Measurements from ENCODE around the gene ZSCAN29.

The ZSCAN29 gene

DNA sequence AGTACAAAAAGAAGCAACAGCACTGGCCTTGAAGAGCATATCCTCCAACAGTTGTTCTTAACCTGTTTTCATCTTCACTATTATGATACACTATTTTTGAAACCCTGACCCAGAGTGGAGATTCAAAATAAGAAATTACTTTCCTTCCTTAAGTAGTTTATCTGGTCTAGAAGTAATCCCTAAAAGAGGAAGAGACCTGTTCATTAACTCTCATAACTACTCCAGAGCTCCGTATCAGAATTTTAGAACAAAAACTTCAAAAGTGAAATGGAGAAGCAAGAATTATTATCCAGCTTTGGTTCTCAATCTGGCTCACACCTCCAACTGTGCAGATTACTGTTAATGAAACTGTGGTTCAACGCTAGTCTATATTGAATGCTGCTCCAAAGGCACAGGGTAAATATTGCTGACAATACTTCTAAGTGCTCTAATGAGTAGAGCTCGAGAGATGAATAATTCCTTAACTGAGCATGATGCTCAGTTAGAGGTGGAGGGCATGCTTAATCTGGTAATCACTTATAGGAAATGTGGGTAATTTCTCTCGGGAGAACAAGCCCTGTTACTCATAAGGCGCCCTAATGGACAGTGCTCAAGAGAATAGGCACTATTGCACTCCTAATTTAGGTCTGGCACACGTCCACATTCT is 45.7 kb downstream of the ZSCAN29 start:
- peaks cover 9% of the 10 kb centered on the region for H3K27me3 Mint-ChIP-seq
- H3K4me3 Mint-ChIP-seq, result no peak overlapping the region
- H3K36me3 Mint-ChIP-seq, result peaks cover 20% of the 10 kb centered on the region
- peaks cover 21% of the 10 kb centered on the region for H3K4me1 Mint-ChIP-seq
- CTCF ChIA-PET, result no interaction called here
- no peak overlapping the region for H3K27ac Mint-ChIP-seq
- no peaks in the 10 kb centered on the region for H3K9me3 Mint-ChIP-seq
- no peak for DNase-seq

DNA sequence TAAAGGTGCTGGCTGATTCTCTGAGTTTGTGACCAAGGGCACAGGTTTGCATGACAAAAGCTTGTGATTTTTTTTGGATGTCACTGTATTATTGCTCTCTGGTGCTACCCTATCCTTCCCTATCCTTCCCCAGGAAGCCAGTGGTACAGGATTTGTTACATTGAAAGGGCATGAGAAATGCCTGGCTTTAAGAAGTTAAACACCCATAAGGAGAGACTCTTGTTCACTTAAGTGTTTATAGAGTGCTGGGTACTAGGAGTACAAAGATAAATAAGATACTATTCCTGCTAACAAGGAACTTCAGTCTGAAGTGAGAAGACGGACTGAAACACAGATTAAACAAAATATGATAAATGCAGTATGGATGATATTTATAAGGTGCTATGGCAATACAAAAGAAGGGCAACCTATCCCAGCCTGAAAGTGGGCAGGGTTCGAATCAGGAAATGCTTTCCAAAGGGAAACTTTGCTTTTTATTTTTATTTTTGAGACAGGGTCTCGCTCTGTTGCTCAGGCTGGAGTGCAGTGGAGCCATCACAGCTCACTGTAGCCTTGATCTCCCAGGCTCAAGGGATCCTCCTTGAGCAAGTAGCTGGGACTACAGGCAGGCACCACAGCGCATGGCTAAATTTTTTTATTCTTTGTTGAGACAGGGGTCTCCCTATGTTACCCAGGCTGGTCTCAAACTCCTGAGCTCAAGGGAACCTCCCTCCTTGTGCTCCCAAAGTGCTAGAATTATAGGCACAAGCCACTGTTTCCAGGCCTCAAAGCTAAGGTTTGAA is 51.7 kb downstream of the ZSCAN29 start:
- no peak for DNase-seq
- no peak overlapping the region for H3K27ac Mint-ChIP-seq
- no peaks in the 10 kb centered on the region for H3K4me1 Mint-ChIP-seq
- no peak overlapping the region for H3K4me3 Mint-ChIP-seq
- H3K27me3 Mint-ChIP-seq, result peaks cover 22% of the 10 kb centered on the region
- CTCF ChIA-PET, result interaction anchor here (1.1 kb wide), 2 partner anchors 16 to 106 kb away, joined by 3 read pairs; no protein-coding TSS in a partner anchor
- no peaks in the 10 kb centered on the region for H3K36me3 Mint-ChIP-seq
- no peaks in the 10 kb centered on the region for H3K9me3 Mint-ChIP-seq

DNA sequence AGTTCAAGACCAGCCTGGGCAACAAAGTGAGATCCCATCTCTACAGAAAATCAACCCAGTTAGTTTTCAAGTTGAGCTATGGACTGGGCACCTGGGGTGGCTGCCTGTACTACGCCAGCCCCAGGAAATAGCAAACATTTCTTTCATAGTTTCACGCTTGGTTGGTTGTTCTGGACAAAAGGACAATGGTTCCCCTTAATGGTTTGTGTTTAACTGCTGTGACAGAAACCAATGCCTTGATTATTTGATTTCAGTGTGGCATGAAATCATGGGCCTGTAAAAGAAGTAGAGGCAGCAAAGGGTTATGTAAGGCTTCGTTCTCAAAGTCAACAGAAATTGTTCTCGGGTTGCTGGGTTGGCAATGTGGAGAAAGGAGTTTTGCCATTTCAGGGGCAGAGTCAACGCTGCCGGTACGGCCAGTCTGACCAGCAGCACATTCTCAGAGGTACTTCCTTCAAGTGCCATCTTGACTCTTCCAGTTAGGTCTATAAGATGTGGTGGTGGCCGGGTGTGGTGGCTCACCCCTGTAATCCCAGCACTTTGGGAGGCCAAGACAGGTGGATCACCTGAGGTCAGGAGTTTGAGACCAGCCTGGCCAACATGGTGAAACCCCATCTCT is 53.2 kb downstream of the ZSCAN29 start:
- DNase-seq, result no peak
- Mint-ChIP-seq H3K36me3 (no peaks in the 10 kb centered on the region), H3K27ac (no peak overlapping the region), H3K27me3 (peaks cover 32% of the 10 kb centered on the region), H3K9me3 (no peaks in the 10 kb centered on the region), H3K4me1 (no peaks in the 10 kb centered on the region), H3K4me3 (no peak overlapping the region)
- CTCF ChIA-PET, result interaction anchor here (1.1 kb wide), 1 partner anchor 105 kb away, joined by 3 read pairs; no protein-coding TSS in a partner anchor

DNA sequence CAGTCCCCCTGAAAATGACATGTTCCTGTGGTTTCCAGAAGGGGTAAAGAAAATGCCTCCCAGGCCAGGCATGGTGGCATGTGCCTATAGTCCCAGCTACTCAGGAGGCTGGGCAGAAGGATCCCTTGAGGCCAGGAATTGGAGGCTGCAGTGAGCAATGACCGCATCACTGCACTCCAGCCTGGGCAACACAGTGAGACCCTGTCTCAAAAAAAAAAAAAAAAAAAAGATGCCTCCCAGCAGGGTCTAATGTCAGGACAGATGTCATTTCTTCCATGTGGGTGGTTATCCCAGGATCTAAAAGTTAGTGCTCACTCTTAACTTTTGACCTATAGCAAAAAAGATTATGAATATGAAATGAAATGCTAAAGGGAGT is 53.9 kb downstream of the ZSCAN29 start:
- CTCF ChIA-PET, result no interaction called here
- Mint-ChIP-seq H3K4me1 (no peaks in the 10 kb centered on the region), H3K27ac (no peak overlapping the region), H3K4me3 (no peak overlapping the region), H3K36me3 (no peaks in the 10 kb centered on the region), H3K27me3 (peaks cover 39% of the 10 kb centered on the region), H3K9me3 (no peaks in the 10 kb centered on the region)
- no peak for DNase-seq

DNA sequence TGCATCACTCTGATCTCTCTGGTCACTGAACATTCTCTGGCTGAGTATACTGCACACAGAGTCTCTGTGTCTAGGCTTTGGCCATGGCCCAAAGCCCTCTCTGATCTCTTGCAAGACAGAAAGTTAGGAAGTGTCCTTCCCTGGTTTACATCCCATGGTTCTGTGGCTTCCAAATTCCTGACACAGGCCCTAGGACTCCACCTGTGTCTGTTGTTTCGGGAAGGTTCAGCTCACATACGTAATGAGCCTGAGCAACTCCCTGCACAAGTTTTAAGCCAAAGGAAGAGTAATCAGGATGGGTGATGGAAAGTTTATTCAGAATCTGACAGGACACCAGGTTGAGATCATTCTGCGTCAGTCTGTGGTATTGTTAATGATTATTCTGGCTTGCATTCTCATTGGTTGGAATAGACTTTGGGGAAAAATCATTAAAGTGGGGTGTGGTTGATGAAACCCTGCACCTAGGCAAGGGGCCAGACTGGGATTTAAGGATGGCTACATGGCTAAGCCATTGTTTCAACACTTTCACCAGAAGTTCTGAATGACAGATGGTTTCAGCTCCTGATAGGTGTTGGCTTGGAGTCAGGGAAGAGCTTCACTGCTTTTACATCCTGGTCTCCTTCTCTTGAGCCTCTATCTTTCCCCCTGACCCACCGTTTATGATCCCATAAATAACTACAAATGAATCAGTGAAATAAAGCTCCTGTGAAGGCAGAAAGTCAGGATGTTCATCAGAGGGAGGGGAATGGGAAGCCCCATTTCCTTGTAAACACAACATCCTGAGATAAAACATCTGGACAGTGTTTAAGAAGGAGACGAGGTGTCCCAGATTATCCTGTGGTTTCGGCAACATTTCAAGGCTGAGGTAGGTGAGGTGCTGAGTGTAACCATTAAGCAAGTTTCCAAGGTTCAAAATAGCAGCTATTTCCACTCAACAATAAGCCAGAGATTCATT is 54.5 kb downstream of the ZSCAN29 start:
- no peaks in the 10 kb centered on the region for H3K36me3 Mint-ChIP-seq
- H3K27ac Mint-ChIP-seq, result no peak overlapping the region
- peaks cover 44% of the 10 kb centered on the region for H3K27me3 Mint-ChIP-seq
- DNase-seq, result no peak
- no peaks in the 10 kb centered on the region for H3K9me3 Mint-ChIP-seq
- H3K4me1 Mint-ChIP-seq, result no peaks in the 10 kb centered on the region
- H3K4me3 Mint-ChIP-seq, result no peak overlapping the region
- CTCF ChIA-PET, result no interaction called here

DNA sequence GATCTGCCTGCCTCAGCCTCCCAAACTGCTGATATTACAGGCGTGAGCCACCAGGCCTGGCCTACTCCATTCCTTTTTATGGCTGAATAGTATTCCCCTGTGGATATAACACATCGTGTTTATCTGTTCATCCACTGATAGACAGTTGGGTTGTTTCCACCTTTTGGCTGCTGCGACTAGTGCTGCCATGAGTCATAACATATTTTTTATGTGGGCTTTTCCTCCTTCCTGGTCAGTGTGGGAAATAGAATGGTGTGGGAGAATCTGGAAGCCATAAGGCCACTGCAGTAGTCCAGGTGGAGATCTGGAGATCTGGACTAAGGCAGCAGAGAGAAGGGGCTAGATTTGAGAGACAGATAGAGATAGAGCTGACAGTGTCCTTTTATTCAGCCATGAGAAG is 56.7 kb downstream of the ZSCAN29 start:
- Mint-ChIP-seq H3K27ac (no peak overlapping the region), H3K36me3 (no peaks in the 10 kb centered on the region), H3K9me3 (no peaks in the 10 kb centered on the region), H3K27me3 (peaks cover 56% of the 10 kb centered on the region), H3K4me1 (no peaks in the 10 kb centered on the region), H3K4me3 (no peak overlapping the region)
- no peak for DNase-seq
- CTCF ChIA-PET, result interaction anchor here (1.2 kb wide), 1 partner anchor 28 kb away, joined by 5 read pairs; no protein-coding TSS in a partner anchor

DNA sequence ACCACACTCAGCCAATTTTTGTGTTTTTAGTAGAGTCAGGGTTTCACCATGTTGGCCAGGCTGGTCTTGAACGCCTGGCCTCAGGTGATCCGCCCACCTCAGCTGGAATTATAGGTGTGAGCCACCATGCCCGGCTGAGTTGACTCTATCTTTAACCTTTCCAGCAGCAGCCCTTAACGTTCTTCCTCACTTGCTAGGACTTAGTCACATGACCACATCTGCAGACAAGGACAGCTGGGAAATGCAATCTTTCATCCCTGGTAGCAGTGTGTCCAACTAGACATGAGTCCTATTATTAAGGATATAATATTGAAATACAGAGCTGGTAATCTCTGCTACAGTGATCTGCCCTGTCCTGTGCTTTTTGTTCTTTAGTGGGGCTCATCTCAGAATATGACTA is 58.5 kb downstream of the ZSCAN29 start:
- CTCF ChIA-PET, result no interaction called here
- DNase-seq, result no peak
- H3K9me3 Mint-ChIP-seq, result no peaks in the 10 kb centered on the region
- H3K4me3 Mint-ChIP-seq, result no peak overlapping the region
- peaks cover 67% of the 10 kb centered on the region for H3K27me3 Mint-ChIP-seq
- H3K36me3 Mint-ChIP-seq, result no peaks in the 10 kb centered on the region
- H3K27ac Mint-ChIP-seq, result no peak overlapping the region
- no peaks in the 10 kb centered on the region for H3K4me1 Mint-ChIP-seq
